ENCODE results near the gene LCK. TPM values are rescaled to one million over a fixed set of nuclear protein-coding genes. Genes with fewer than 3 reads are reported as not detected.

Gene LCK
- total and polyA plus RNA-seq, 9 of the 15 experiments (the other 6 are each of a cell fraction or from before 2014, with no cell fraction given), result 0.04 to 0.47 (median 0.13) TPM; not detected in 6

DNA sequence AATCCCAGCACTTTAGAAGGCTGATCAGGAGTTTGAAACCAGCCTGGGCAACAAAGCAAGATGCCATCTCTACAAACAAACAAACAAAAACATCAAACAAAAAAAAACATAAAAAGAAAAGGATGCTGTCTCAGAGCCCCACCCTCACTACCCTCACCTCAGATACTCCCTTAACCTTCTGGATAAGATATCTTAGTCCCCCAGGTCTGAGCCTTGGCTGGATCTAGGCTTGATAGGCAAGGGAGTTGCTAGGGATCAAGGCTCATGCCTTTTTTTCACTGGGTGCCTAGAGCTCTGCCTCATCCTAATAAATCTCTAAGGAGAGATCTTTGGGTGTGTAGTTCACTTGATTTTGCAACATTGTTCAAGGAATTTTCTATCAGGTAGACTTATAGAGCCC lies 48.3 kb downstream of the LCK start:
- H2AFZ ChIP-seq (ENCODE audit: low read depth, low read length), result no peak overlapping the region
- CTCF ChIA-PET (ENCODE audit: low intra/inter-chr PET ratio), result no interaction called here
- no peaks in the 10 kb centered on the region for H3K27me3 ChIP-seq (ENCODE audit: control insufficient read depth in 2 of 2, insufficient read depth in 2 of 2, low read length in 2 of 2)
- intact Hi-C loops (cut with micrococcal nuclease), result no loop called here
- H3K9me1 ChIP-seq (ENCODE audit: control insufficient read depth, insufficient read depth, low read length), result peaks cover 4% of the 10 kb centered on the region
- H3K36me3 ChIP-seq (ENCODE audit: control insufficient read depth, insufficient read depth, low read length), result peaks cover 76% of the 10 kb centered on the region
- H3K79me2 ChIP-seq (ENCODE audit: control insufficient read depth, insufficient read depth, low read length), result peaks cover 75% of the 10 kb centered on the region
- H3K4me1 ChIP-seq (replicated peaks in 1 of 2; ENCODE audit: control insufficient read depth in 2 of 2, insufficient read depth in 2 of 2, low read length in 2 of 2), result peaks cover 15 to 19% of the 10 kb centered on the region in 2 experiments; a peak in 4 of 5 replicates
- POLR2A ChIA-PET, result interaction anchor here (1.0 kb wide), 1 partner anchor 17 kb away, joined by 3 read pairs; no protein-coding TSS in a partner anchor
- H3K4me3 ChIP-seq, result no peak overlapping the region
- in situ Hi-C loops (cut with MboI), result no loop called here
- ATAC-seq (peak; percentile 68), DNase-seq (ENCODE audit: extremely low read depth in 1 of 4, low spot score in 3 of 4) (peak in 3 of 4 experiments; percentile 40 to 58 (median 47)), FAIRE-seq (peak; percentile 81)
- H3K27ac ChIP-seq (ENCODE audit: extremely low read depth, low read depth, low read length), result no peak overlapping the region
- no peaks in the 10 kb centered on the region for H3K9me3 ChIP-seq (replicated peaks; ENCODE audit: control insufficient read depth, insufficient read depth, low read depth, low read length)
- BruUV-seq (replicated peaks), result no TSS peak
- peak overlapping the region; percentile 35; the same call in 1 of the 2 replicates for H3K4me2 ChIP-seq (ENCODE audit: insufficient read depth, low read length)
- peaks cover 9% of the 10 kb centered on the region; the same call in 1 of the 2 replicates for H4K20me1 ChIP-seq (replicated peaks; ENCODE audit: control insufficient read depth, insufficient read depth, low read length)
- H3K9ac ChIP-seq (ENCODE audit: insufficient read depth in 1 of 2, low read depth in 2 of 2, low read length in 2 of 2), result no peak overlapping the region
- no peak for TF ChIP-seq CHD7 (IDR thresholded peaks at IDR 0.05; ENCODE audit: low read depth, low read length)
- TF ChIP-seq, protein P1, sequence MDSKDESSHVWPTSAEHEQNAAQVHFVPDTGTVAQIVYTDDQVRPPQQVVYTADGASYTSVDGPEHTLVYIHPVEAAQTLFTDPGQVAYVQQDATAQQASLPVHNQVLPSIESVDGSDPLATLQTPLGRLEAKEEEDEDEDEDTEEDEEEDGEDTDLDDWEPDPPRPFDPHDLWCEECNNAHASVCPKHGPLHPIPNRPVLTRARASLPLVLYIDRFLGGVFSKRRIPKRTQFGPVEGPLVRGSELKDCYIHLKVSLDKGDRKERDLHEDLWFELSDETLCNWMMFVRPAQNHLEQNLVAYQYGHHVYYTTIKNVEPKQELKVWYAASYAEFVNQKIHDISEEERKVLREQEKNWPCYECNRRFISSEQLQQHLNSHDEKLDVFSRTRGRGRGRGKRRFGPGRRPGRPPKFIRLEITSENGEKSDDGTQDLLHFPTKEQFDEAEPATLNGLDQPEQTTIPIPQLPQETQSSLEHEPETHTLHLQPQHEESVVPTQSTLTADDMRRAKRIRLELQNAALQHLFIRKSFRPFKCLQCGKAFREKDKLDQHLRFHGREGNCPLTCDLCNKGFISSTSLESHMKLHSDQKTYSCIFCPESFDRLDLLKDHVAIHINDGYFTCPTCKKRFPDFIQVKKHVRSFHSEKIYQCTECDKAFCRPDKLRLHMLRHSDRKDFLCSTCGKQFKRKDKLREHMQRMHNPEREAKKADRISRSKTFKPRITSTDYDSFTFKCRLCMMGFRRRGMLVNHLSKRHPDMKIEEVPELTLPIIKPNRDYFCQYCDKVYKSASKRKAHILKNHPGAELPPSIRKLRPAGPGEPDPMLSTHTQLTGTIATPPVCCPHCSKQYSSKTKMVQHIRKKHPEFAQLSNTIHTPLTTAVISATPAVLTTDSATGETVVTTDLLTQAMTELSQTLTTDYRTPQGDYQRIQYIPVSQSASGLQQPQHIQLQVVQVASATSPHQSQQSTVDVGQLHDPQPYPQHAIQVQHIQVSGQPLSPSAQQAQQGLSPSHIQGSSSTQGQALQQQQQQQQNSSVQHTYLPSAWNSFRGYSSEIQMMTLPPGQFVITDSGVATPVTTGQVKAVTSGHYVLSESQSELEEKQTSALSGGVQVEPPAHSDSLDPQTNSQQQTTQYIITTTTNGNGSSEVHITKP (IDR thresholded peaks at IDR 0.05; ENCODE audit: partially characterized antibody), result no peak
- TF ChIP-seq, protein P2, sequence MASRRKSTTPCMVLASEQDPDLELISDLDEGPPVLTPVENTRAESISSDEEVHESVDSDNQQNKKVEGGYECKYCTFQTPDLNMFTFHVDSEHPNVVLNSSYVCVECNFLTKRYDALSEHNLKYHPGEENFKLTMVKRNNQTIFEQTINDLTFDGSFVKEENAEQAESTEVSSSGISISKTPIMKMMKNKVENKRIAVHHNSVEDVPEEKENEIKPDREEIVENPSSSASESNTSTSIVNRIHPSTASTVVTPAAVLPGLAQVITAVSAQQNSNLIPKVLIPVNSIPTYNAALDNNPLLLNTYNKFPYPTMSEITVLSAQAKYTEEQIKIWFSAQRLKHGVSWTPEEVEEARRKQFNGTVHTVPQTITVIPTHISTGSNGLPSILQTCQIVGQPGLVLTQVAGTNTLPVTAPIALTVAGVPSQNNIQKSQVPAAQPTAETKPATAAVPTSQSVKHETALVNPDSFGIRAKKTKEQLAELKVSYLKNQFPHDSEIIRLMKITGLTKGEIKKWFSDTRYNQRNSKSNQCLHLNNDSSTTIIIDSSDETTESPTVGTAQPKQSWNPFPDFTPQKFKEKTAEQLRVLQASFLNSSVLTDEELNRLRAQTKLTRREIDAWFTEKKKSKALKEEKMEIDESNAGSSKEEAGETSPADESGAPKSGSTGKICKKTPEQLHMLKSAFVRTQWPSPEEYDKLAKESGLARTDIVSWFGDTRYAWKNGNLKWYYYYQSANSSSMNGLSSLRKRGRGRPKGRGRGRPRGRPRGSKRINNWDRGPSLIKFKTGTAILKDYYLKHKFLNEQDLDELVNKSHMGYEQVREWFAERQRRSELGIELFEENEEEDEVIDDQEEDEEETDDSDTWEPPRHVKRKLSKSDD (conservative IDR thresholded peaks at IDR 0.05; ENCODE audit: low read length), result no peak
- TF ChIP-seq ARID1B (IDR thresholded peaks at IDR 0.05), result peak; percentile 53

All from K562 (cell line).